Activated CD8-positive, alpha-beta memory T cell treated with anti-CD3 and anti-CD28 coated beads for 1 hour (primary cell): ENCODE data around the gene MYL9.
"Not testable (repeated sequence)": the region's sequence is repeated elsewhere in the genome, so short reads cannot be mapped to it uniquely, and the experiment has no call there.

Source experiments
- DNase-seq, 2 donors: peaks; one replicate each; pipeline ENCODE4 v3.0.0-alpha.2; 2020; ENCODE audit warnings: low read depth in 1 of 2; ENCODE audit errors: extremely low read depth in 1 of 2

Gene MYL9

DNA sequence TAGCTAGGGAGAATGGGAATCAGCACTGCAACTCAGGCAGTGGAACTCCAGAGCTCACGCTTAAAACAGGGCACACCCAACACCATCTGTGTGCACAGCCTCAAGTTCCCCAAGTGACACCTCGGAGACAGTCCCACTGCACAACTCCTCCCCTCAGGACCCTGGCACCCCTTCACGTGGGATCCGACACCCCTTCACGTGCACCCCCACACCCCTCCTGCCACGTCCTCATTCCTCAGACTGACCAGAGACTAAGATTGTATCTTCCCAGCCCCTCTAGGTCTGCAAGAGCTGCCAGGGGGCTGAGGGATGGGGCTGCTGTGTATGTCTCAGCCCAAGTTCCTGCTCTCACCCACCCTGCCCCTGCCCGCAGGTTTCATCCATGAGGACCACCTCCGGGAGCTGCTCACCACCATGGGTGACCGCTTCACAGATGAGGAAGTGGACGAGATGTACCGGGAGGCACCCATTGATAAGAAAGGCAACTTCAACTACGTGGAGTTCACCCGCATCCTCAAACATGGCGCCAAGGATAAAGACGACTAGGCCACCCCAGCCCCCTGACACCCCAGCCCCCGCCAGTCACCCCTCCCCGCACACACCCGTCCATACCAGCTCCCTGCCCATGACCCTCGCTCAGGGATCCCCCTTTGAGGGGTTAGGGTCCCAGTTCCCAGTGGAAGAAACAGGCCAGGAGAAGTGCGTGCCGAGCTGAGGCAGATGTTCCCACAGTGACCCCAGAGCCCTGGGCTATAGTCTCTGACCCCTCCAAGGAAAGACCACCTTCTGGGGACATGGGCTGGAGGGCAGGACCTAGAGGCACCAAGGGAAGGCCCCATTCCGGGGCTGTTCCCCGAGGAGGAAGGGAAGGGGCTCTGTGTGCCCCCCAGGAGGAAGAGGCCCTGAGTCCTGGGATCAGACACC, 7.6 kb downstream of the MYL9 start:
- no peak for DNase-seq

DNA sequence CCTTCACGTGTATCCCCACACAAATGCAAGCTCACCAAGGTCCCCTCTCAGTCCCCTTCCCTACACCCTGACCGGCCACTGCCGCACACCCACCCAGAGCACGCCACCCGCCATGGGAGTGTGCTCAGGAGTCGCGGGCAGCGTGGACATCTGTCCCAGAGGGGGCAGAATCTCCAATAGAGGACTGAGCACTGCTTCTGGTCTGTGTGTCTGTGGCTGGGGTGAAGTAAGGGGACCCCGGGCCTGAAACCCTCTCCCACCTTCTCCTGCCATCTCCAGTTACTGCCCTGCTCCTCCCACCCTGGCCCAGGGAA, 8.3 kb downstream of the MYL9 start:
- DNase-seq, result no peak

DNA sequence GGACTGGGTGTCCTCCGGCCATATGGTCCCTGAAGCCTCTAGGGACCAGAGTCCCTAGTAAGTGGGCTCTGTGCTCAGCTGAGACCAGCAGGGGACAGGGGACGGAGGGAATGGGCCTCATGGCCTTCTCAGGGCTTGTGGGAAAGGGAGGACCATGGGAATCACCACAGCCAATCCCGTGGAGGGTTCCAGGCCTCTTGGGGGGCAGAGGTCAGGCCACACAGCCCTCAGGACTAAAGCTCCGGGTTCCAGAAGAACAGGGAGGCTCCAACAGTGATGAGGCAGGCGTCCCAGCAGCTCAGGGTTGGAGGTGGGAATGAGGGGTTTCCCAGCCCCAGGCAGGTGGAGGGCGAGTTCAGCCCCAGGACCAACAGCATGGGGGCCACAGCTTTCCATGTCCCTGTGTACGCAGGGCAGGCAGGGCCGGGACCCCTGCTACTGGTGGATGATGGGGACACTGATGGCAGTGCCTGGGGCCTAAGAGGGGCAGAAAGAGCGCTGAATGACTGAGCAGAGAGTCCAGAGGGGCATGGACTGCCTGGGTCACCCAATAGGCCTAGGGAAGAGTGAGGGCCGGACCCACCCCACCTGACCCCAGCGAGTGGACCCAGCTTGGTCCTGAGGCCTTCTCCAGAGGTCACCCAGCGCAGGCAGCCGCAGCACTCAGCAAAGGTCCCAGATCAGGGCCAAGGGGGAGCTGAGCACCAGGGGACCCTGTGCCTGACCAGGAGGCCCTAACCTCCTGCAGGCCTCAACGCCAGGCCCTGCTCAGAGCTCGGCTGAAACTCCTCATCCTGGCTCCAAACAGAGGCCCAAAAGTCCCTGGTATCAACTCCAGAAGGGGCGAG, 8.8 kb downstream of the MYL9 start:
- no peak for DNase-seq

GRCh38 chr20:36550790-36551299, 9.5 kb downstream of the MYL9 start:
- no peak for DNase-seq

DNA sequence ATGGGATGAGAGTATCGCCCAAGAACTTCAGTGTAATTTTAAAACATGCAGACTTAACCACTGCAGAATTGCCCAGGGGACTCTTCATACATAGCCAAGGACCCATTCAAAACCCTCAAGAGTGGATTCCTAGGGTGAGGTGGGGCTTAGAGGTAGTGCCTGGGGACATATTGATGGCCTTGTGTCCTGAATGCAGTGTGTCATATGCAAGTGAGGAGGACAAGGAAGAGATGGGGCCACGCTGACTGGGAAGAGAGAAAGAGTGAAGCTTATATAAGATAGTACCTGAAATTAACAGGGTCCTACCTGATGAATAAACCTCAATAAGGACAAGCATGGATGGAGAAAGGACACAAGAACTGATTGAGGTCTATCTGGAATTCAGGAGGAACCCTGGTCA, 13.9 kb downstream of the MYL9 start:
- DNase-seq, result no peak

DNA sequence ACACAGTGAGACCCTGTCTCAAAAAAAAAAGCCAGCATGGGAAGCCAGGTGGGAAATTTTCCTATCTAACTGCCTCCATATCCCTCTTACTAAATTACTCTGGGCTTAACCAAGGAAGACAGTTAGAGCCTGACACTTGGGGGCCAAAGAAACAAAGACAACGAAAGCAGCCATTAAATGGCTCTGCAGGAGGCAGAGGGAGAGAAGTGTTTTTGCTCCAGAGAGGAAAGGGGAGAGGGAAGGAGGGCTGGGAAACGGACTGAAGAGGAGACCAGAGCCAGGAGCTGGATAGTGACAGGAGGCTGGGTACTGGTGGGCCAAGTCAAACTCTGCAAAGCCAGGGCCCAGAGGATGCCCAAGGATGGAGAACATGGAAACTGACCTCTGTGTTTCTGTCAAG, 21.4 kb downstream of the MYL9 start:
- DNase-seq, result no peak

DNA sequence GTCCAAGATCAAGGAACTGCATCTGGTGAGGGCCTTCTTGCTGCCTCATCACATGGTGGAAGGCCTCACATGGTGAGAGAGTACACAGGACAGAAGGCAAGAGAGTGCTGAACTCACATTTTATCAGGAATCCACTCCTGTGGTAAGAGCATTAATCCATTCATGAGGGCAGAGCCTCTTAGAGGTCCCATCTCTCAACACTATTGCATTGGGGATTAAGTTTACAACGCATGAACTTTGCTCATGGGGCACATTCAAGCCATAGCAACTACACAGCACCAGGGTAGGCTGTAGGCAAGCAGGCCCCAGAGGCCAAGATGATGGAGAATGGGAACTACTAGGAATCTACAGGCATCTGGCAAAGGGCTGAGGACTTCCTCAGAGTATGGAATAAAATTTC, 22.1 kb downstream of the MYL9 start:
- no peak for DNase-seq

- not testable (repeated sequence) for DNase-seq
Observed at GRCh38 chr20:36564078-36564725, 22.9 kb downstream of the MYL9 start.

GRCh38 chr20:36564726-36565121, 23.4 kb downstream of the MYL9 start:
- not testable (repeated sequence) for DNase-seq

DNA sequence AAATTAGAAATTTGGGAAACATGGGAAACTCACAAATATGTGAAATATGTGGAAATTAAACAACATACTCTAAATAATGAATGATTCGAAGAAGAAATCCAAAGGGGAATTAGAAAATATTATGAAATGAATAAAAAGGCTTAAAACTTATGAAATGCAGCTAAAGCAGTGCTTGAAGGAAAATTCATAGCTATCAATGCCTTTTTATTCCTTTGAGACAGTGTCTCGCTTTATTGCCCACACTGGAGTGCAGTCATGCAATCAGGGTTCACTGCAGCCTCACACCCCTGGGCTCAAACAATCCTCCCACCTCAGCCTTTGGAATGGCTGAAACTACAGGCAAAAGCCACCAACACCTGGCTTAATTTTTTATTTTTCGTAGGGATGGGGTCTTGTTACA, 24.2 kb downstream of the MYL9 start:
- no peak for DNase-seq

DNA sequence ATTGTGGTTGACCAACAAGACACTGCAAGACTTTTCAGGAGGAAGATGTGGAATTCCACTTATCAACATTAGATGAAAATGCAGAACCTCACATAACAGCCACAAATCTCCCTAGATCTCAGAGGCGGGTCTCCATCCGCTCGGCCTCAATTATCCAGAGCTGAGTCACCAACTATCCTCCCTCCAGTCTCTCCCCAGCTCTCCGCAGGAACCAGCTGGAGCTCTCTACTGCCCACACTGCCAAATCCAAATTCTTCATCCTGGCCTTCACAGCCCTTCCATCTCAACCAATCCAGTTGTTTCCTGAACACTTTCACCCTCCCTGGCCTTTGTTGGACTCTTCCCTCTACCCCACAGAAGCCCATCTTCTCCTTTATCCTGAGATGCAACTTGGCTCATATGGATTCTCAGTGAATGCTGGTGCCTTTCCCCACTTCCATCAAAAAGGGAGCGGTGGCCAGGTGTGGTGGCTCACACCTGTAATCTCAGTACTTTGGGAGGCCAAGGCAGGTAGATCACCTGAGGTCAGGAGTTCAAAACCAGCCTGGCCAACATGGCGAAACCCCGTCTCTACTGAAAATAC, 28.6 kb downstream of the MYL9 start:
- DNase-seq, result no peak

DNA sequence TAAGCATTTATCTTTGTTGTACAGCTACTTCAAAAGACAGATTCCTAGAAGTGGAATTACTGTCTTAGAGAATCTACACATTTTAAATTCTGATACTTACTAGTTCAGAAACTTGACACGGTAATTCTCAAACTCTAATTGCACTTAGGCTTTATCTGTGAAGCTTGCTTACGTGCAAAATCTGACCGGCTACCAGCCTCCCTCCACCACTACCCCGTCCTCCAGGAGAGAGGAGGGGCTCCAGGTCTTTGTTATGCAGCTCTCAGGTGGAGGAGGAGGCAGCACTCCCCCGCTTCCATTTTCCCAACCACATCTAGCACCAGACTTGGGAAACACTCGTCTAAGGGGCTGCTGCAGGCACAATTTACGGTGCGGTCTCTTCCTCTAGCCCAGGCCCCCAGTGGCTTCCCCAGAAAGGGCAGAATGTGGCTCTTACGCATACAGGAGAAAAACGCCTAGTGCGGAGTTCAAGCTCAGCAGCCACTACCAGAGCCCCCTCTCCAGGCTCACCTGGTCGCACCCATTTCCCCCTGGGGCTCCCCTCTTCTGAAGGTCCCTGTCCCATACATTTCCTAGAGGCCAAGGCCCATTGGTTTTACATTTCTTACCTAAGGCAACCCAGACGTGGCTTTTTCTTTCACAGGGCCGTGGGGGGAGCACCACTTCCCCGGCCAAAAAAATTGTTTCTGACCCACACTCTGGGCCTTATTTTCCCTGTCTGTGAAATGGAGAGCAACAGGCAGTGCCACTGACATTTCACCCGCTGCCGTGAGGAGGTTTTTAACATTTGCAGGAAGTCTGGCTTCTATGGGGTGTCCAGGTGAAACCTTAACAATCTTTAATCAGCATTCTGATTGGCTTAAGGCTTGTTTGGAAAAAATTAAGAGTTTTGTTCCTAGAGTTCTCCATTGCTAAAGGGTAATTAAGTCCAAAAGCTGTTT, 30.5 kb downstream of the MYL9 start:
- no peak for DNase-seq

DNA sequence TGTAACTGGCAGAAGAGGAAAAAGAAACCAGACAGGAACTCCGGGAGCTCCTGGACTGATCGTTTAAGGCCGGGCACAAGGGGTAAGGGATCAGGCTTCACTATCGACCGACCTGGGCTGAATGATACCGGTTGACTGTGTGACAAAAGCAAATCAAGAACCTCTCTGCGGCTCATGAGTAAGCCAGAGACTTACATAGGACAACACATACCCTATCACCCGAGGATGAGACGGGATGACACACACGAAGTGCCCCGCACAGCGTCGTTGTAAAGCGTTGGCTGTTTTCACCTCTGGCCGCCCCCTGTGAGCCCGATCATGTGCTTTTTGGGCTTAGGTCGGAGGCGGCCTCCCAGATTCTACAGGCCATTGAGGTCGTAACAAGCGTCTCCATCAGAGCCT, 31.4 kb downstream of the MYL9 start:
- DNase-seq, result peak; percentile 42 to 53

GRCh38 chr20:36573103-36573797, 31.9 kb downstream of the MYL9 start, which contains the start of gene TGIF2:
TSS of gene TGIF2 (plus strand) at chr20:36573597. CDS start at chr20:36578775, 5,178 bp downstream.
- peak; percentile 79 to 85 for DNase-seq

GRCh38 chr20:36573798-36574365, 32.6 kb downstream of the MYL9 start:
- DNase-seq, result peak in 1 of 2 donors; percentile 29

- peak in 1 of 2 donors; percentile 25 for DNase-seq
Observed at GRCh38 chr20:36574366-36575135, 33.2 kb downstream of the MYL9 start.

GRCh38 chr20:36576081-36576445, 34.7 kb downstream of the MYL9 start:
- DNase-seq, result no peak
